ENCODE results near the gene LYPD4. TPM values are rescaled to one million over a fixed set of nuclear protein-coding genes. Genes with fewer than 3 reads are reported as not detected.
A peak's percentile ranks its signal among the peaks of the same experiment; 100 is the strongest.

The LYPD4 gene
- total and polyA plus RNA-seq, 2 donors (not counting 1 experiment from before 2014, with no cell fraction given): not detected

- intact Hi-C loops (cut with micrococcal nuclease): no loop called here
- CTCF ChIA-PET: interaction anchor here (0.7 to 2.7 kb wide), 4 partner anchors 10 to 58 kb away, joined by 3 to 13 read pairs (median 8); no protein-coding TSS in a partner anchor
- H3K36me3 ChIP-seq (replicated peaks in 1 of 2; ENCODE audit: control extremely low read depth in 1 of 2, control insufficient read depth in 1 of 2, extremely low read depth in 1 of 2, insufficient read depth in 2 of 2, low read length in 1 of 2): no peaks in the 10 kb centered on the region
- Mint-ChIP-seq H3K4me1 (peaks cover 20% of the 10 kb centered on the region), H3K4me3 (no peak overlapping the region), H3K9me3 (ENCODE audit: insufficient read depth) (no peaks in the 10 kb centered on the region), H3K27me3 (no peaks in the 10 kb centered on the region), H3K27ac (peak overlapping the region; percentile 20)
- no peak overlapping the region for H3K4me3 ChIP-seq (ENCODE audit: control extremely low read depth in 1 of 5, extremely low read depth in 1 of 5, insufficient read depth in 1 of 5, low read depth in 2 of 5, low read length in 4 of 5)
- H3K27ac ChIP-seq (ENCODE audit: low read length in 2 of 2): no peak overlapping the region
- WGBS (ENCODE audit: insufficient coverage): 0% methylated on average over 3 of the region's 3 CpGs
- peak overlapping the region; percentile 17 for H2AFZ ChIP-seq (ENCODE audit: insufficient read depth, low read depth, low read length, poor library complexity, severe bottlenecking)
- DNase-seq (peak; percentile 66), ATAC-seq (ENCODE audit: low read depth) (peak; percentile 10)
- peaks cover 10 to 25% of the 10 kb centered on the region in 2 donors for H3K4me1 ChIP-seq (ENCODE audit: control insufficient read depth in 2 of 2, insufficient read depth in 2 of 2, low read length in 2 of 2)
- H4K20me1 ChIP-seq (ENCODE audit: control insufficient read depth, insufficient read depth, low read length, poor library complexity, severe bottlenecking): no peaks in the 10 kb centered on the region
- H3K9me3 ChIP-seq (ENCODE audit: control extremely low read depth in 1 of 3, control insufficient read depth in 2 of 3, insufficient read depth in 1 of 3, low read length in 2 of 3): no peaks in the 10 kb centered on the region
- H3K4me2 ChIP-seq (replicated peaks; ENCODE audit: low read depth, low read length, poor library complexity, severe bottlenecking): peak overlapping the region; percentile 48
- no peaks in the 10 kb centered on the region for H3K79me2 ChIP-seq (ENCODE audit: control insufficient read depth, insufficient read depth, low read length)
- TF ChIP-seq, protein P1, sequence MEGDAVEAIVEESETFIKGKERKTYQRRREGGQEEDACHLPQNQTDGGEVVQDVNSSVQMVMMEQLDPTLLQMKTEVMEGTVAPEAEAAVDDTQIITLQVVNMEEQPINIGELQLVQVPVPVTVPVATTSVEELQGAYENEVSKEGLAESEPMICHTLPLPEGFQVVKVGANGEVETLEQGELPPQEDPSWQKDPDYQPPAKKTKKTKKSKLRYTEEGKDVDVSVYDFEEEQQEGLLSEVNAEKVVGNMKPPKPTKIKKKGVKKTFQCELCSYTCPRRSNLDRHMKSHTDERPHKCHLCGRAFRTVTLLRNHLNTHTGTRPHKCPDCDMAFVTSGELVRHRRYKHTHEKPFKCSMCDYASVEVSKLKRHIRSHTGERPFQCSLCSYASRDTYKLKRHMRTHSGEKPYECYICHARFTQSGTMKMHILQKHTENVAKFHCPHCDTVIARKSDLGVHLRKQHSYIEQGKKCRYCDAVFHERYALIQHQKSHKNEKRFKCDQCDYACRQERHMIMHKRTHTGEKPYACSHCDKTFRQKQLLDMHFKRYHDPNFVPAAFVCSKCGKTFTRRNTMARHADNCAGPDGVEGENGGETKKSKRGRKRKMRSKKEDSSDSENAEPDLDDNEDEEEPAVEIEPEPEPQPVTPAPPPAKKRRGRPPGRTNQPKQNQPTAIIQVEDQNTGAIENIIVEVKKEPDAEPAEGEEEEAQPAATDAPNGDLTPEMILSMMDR (IDR thresholded peaks at IDR 0.05): no peak
- TF ChIP-seq EZH2 (IDR thresholded peaks at IDR 0.05; ENCODE audit: borderline replicate concordance, insufficient read depth, low read depth, low read length, poor library complexity, severe bottlenecking): no peak
- H3K27me3 ChIP-seq (replicated peaks in 1 of 4; ENCODE audit: control extremely low read depth in 1 of 4, control insufficient read depth in 3 of 4, insufficient read depth in 4 of 4, low read length in 3 of 4): no peaks in the 10 kb centered on the region
- POLR2A ChIA-PET: no interaction called here
- no peak overlapping the region for H3K9ac ChIP-seq (ENCODE audit: low read length)
Measured at GRCh38 chr19:41811036-41811435, 33.4 kb downstream of the LYPD4 start.

- H3K27me3 Mint-ChIP-seq: no peaks in the 10 kb centered on the region
- peaks cover 16 to 25% of the 10 kb centered on the region in 2 donors for H3K4me1 ChIP-seq (ENCODE audit: control insufficient read depth in 2 of 2, insufficient read depth in 2 of 2, low read length in 2 of 2)
- peak overlapping the region; percentile 48 for H3K4me2 ChIP-seq (replicated peaks; ENCODE audit: low read depth, low read length, poor library complexity, severe bottlenecking)
Measured at GRCh38 chr19:41810301-41810700, 34.2 kb downstream of the LYPD4 start.

More at GRCh38 chr19:41810301-41810700, 34.2 kb downstream of the LYPD4 start:
- Mint-ChIP-seq H3K4me1 (peaks cover 26% of the 10 kb centered on the region), H3K27ac (peak overlapping the region; percentile 46), H3K9me3 (ENCODE audit: insufficient read depth) (no peaks in the 10 kb centered on the region), H3K4me3 (no peak overlapping the region)
- DNase-seq (no peak), ATAC-seq (ENCODE audit: low read depth) (no peak)
- WGBS (ENCODE audit: insufficient coverage): 64% methylated on average over 4 of the region's 4 CpGs
- Histone ChIP-seq H3K36me3 (replicated peaks in 1 of 2; ENCODE audit: control extremely low read depth in 1 of 2, control insufficient read depth in 1 of 2, extremely low read depth in 1 of 2, insufficient read depth in 2 of 2, low read length in 1 of 2) (no peaks in the 10 kb centered on the region), H3K27ac (ENCODE audit: low read length in 2 of 2) (no peak overlapping the region), H3K4me3 (ENCODE audit: control extremely low read depth in 1 of 5, extremely low read depth in 1 of 5, insufficient read depth in 1 of 5, low read depth in 2 of 5, low read length in 4 of 5) (no peak overlapping the region), H3K27me3 (replicated peaks in 1 of 4; ENCODE audit: control extremely low read depth in 1 of 4, control insufficient read depth in 3 of 4, insufficient read depth in 4 of 4, low read length in 3 of 4) (no peaks in the 10 kb centered on the region), H4K20me1 (ENCODE audit: control insufficient read depth, insufficient read depth, low read length, poor library complexity, severe bottlenecking) (no peaks in the 10 kb centered on the region), H3K79me2 (ENCODE audit: control insufficient read depth, insufficient read depth, low read length) (no peaks in the 10 kb centered on the region), H2AFZ (ENCODE audit: insufficient read depth, low read depth, low read length, poor library complexity, severe bottlenecking) (no peak overlapping the region), H3K9ac (ENCODE audit: low read length) (no peak overlapping the region), H3K9me3 (ENCODE audit: control extremely low read depth in 1 of 3, control insufficient read depth in 2 of 3, insufficient read depth in 1 of 3, low read length in 2 of 3) (no peaks in the 10 kb centered on the region)
- POLR2A ChIA-PET: no interaction called here
- intact Hi-C loops (cut with micrococcal nuclease): no loop called here
- CTCF ChIA-PET: interaction anchor here (1.4 to 1.9 kb wide), 2 partner anchors 16 to 57 kb away, joined by 4 to 13 read pairs; no protein-coding TSS in a partner anchor
- TF ChIP-seq, protein P1 (IDR thresholded peaks at IDR 0.05): no peak
- no peak for TF ChIP-seq EZH2 (IDR thresholded peaks at IDR 0.05; ENCODE audit: borderline replicate concordance, insufficient read depth, low read depth, low read length, poor library complexity, severe bottlenecking)
